Measurements from ENCODE around the gene ST3GAL4. TPM values are rescaled to one million over a fixed set of nuclear protein-coding genes. Genes with fewer than 3 reads are reported as not detected.
A peak's percentile ranks its signal among the peaks of the same experiment; 100 is the strongest.

Gene ST3GAL4
- total RNA-seq, 1 donor from 2014 or later = 61.7 TPM

GRCh38 chr11:126331286-126331685, 24.2 kb upstream of the ST3GAL4 start:
- Histone ChIP-seq H3K36me3 (peaks cover 10% of the 10 kb centered on the region), H3K4me3 (no peak overlapping the region), H3K27ac (replicated peaks) (no peak overlapping the region), H3K9me3 (replicated peaks) (no peaks in the 10 kb centered on the region), H3K27me3 (ENCODE audit: low read depth) (no peaks in the 10 kb centered on the region), H3K4me1 (peaks cover 31% of the 10 kb centered on the region)
- DNase-seq = no peak
- no peak for TF ChIP-seq CTCF (IDR thresholded peaks at IDR 0.05; ENCODE audit: borderline replicate concordance)
- intact Hi-C loops (cut with micrococcal nuclease) = no loop called here

GRCh38 chr11:126332221-126332711, 23.2 kb upstream of the ST3GAL4 start:
- Histone ChIP-seq H3K27me3 (ENCODE audit: low read depth) (no peaks in the 10 kb centered on the region), H3K4me3 (no peak overlapping the region), H3K9me3 (replicated peaks) (no peaks in the 10 kb centered on the region), H3K4me1 (peaks cover 41% of the 10 kb centered on the region), H3K27ac (replicated peaks) (peak overlapping the region; percentile 42), H3K36me3 (peaks cover 10% of the 10 kb centered on the region)
- peak; percentile 77 for DNase-seq
- intact Hi-C loops (cut with micrococcal nuclease) = no loop called here
- no peak for TF ChIP-seq CTCF (IDR thresholded peaks at IDR 0.05; ENCODE audit: borderline replicate concordance)

GRCh38 chr11:126333142-126333541, 22.3 kb upstream of the ST3GAL4 start:
- Histone ChIP-seq H3K27me3 (ENCODE audit: low read depth) (no peaks in the 10 kb centered on the region), H3K27ac (replicated peaks) (no peak overlapping the region), H3K4me1 (peaks cover 50% of the 10 kb centered on the region), H3K9me3 (replicated peaks) (no peaks in the 10 kb centered on the region), H3K4me3 (no peak overlapping the region), H3K36me3 (peaks cover 10% of the 10 kb centered on the region)
- TF ChIP-seq CTCF (IDR thresholded peaks at IDR 0.05; ENCODE audit: borderline replicate concordance) = no peak
- DNase-seq = no peak
- intact Hi-C loops (cut with micrococcal nuclease) = no loop called here

GRCh38 chr11:126334659-126335462, 20.6 kb upstream of the ST3GAL4 start:
- DNase-seq = no peak
- Histone ChIP-seq H3K36me3 (peaks cover 20% of the 10 kb centered on the region), H3K27me3 (ENCODE audit: low read depth) (no peaks in the 10 kb centered on the region), H3K4me3 (no peak overlapping the region), H3K4me1 (peaks cover 67% of the 10 kb centered on the region), H3K27ac (replicated peaks) (peak overlapping the region; percentile 46), H3K9me3 (replicated peaks) (no peaks in the 10 kb centered on the region)
- intact Hi-C loops (cut with micrococcal nuclease) = no loop called here
- no peak for TF ChIP-seq CTCF (IDR thresholded peaks at IDR 0.05; ENCODE audit: borderline replicate concordance)

- Histone ChIP-seq H3K27ac (replicated peaks) (peak overlapping the region; percentile 52), H3K9me3 (replicated peaks) (no peaks in the 10 kb centered on the region), H3K4me1 (peaks cover 73% of the 10 kb centered on the region), H3K36me3 (peaks cover 20% of the 10 kb centered on the region), H3K4me3 (no peak overlapping the region), H3K27me3 (ENCODE audit: low read depth) (no peaks in the 10 kb centered on the region)
- intact Hi-C loops (cut with micrococcal nuclease) = no loop called here
- DNase-seq = no peak
- no peak for TF ChIP-seq CTCF (IDR thresholded peaks at IDR 0.05; ENCODE audit: borderline replicate concordance)
These were observed 20.1 kb upstream of the ST3GAL4 start for GRCh38 chr11:126335463-126335760.

Data from left ventricle myocardium inferior (tissue), 1 donor.